ENCODE results near the gene EN2.

DNA sequence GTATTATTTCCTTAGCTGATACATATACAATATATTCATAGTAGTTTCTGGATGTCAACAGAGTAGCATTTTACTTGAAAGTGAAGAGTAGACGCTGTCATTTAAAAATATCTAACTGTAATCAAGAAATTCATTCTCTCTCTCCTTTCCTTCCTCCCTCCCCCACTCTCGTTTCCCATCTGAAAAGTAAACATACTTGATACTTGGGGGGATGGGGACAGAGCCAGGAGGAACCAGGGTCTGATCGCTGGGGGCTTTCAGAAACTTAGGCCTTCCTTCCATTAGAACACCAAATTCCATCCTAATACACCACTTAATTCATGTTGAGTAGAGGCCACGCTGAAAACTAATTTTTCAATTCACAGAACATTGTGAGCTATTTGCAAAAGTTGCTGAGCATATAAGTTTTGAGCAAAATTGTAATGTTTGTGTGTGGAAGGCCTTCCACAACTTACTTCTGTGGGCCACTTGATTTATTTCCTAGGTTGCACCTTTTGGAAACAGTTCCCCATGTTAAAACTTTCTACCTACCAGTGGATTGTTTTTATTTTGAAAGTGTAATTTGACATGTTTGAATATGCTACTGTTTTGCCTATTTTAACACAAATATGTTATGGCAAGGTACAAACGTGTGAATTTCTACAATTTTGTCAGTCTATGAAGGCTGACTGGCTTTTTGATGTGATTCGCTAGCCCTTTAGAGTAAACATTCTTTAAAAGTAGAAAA lies 53.2 kb downstream of the EN2 start:
- TF ChIP-seq CTCF (IDR thresholded peaks at IDR 0.05) (no peak), POLR2A (IDR thresholded peaks at IDR 0.05) (no peak)

Measured in adrenal gland (tissue), 5 donors.